Upper lobe of left lung (tissue), 4 donors: ENCODE measurements around the gene REEP5.

Experiments used
- CTCF ChIP-seq, 6 experiments: fragments of 450-650 bp in 4 of 6; fragments of 200-600 bp in 2 of 6; sonication (generic) in 2 of 6; IDR thresholded peaks; one replicate each; pipeline ENCODE4 v1.5.1; 2016 to 2019; ENCODE audit warnings: antibody characterized with exemption in 6 of 6
- POLR2AphosphoS5 ChIP-seq, 2 donors: sonication (generic); formaldehyde crosslinking; IDR thresholded peaks; one replicate each; pipeline ENCODE4 v1.5.1; 2017; ENCODE audit warnings: antibody characterized with exemption in 2 of 2

- no peak for TF ChIP-seq CTCF (IDR thresholded peaks at IDR 0.05)
- no peak for TF ChIP-seq POLR2AphosphoS5 (IDR thresholded peaks at IDR 0.05)
Observed at GRCh38 chr5:112931473-112931872, 9.4 kb upstream of the REEP5 start.
